IMR-90 (cell line): ENCODE measurements around the gene NEK4. TPM values are rescaled to one million over a fixed set of nuclear protein-coding genes. Genes with fewer than 3 reads are reported as not detected.

Experiments used
- ATAC-seq: fragments of 200-7000 bp; cut with Tn5 transposase; 2 replicates; pipeline ENCODE4 v1.9.1; 2020; ENCODE audit warnings: low read depth, mild to moderate bottlenecking, moderate library complexity
- BruUV-seq: library from RNA; stranded (reverse); fragments of 400-500 nt; replicated peaks from 2 replicates; lab custom pipeline; 2021; lab: Mats Ljungman, UMichigan
- CTCF ChIA-PET: fragments of 300-600 bp; formaldehyde crosslinking; extraction: SDS; loops from one replicate; lab custom pipeline; 2021; ENCODE audit warnings: antibody characterized with exemption; lab: Yijun Ruan, JAX
- POLR2A ChIA-PET: fragments of 300-600 bp; sonication (Branson Sonifier 250); formaldehyde crosslinking; loops from one replicate; lab custom pipeline; 2022; ENCODE audit warnings: antibody characterized with exemption; ENCODE audit not compliant: unreplicated experiment; lab: Charles Lee
- DNase-seq: peaks from one replicate; pipeline ENCODE4 v3.0.0; 2013
- H2AFZ ChIP-seq: replicated peaks from 2 replicates; pipeline ENCODE3; 2013; ENCODE audit warnings: low read length, mild to moderate bottlenecking; ENCODE audit not compliant: poor library complexity
- H2AK5ac ChIP-seq: 2 replicates; pipeline ENCODE4 v1.6.1; 2013; ENCODE audit warnings: low read depth, low read length, inconsistent platforms
- H2AK9ac ChIP-seq: replicated peaks from 2 replicates; pipeline ENCODE3; 2013; ENCODE audit warnings: mild to moderate bottlenecking, low read depth, low read length, moderate library complexity; ENCODE audit not compliant: poor library complexity
- H2BK120ac ChIP-seq: 2 replicates; pipeline ENCODE4 v1.6.1; 2013; ENCODE audit warnings: low read depth, low read length, inconsistent platforms
- H2BK15ac ChIP-seq: 3 replicates; pipeline ENCODE4 v1.6.1; 2013; ENCODE audit warnings: low read depth, low read length, inconsistent platforms
- H2BK20ac ChIP-seq: 2 replicates; pipeline ENCODE4 v1.6.1; 2013; ENCODE audit warnings: low read depth, mild to moderate bottlenecking, inconsistent platforms, low read length, moderate library complexity
- H2BK5ac ChIP-seq: 2 replicates; pipeline ENCODE4 v1.6.1; 2013; ENCODE audit warnings: mild to moderate bottlenecking, low read depth, low read length, inconsistent platforms; ENCODE audit not compliant: poor library complexity, severe bottlenecking
- H3K14ac ChIP-seq: replicated peaks from 2 replicates; pipeline ENCODE4 v1.6.1; 2013; ENCODE audit warnings: low read depth, low read length, inconsistent platforms
- H3K18ac ChIP-seq: 2 replicates; pipeline ENCODE4 v1.6.1; 2013; ENCODE audit warnings: low read depth, low read length, control low read depth
- H3K23ac ChIP-seq: 2 replicates; pipeline ENCODE4 v1.6.1; 2013; ENCODE audit warnings: low read depth, low read length, inconsistent platforms
- H3K27ac ChIP-seq: 2 replicates; pipeline ENCODE4 v1.5.1; 2013; ENCODE audit warnings: mild to moderate bottlenecking, control low read depth, low read length; ENCODE audit not compliant: insufficient read depth
- H3K27me3 ChIP-seq: 2 replicates; pipeline ENCODE4 v1.6.1; 2013; ENCODE audit warnings: low read length; ENCODE audit not compliant: control insufficient read depth, insufficient read depth
- H3K36me3 ChIP-seq: 2 replicates; pipeline ENCODE4 v1.6.1; 2013; ENCODE audit warnings: low read length, mixed read lengths; ENCODE audit not compliant: control insufficient read depth, insufficient read depth
- H3K4ac ChIP-seq: 2 replicates; pipeline ENCODE4 v1.6.1; 2013; ENCODE audit warnings: low read depth, low read length, inconsistent platforms
- H3K4me1 ChIP-seq: 2 replicates; pipeline ENCODE4 v1.6.1; 2013; ENCODE audit warnings: low read length, mixed read lengths; ENCODE audit not compliant: control insufficient read depth, insufficient read depth
- H3K4me2 ChIP-seq: 2 replicates; pipeline ENCODE4 v1.6.1; 2013; ENCODE audit warnings: low read depth, mild to moderate bottlenecking, control low read depth, low read length, moderate library complexity
- H3K4me3 ChIP-seq: 2 replicates; pipeline ENCODE4 v1.5.1; 2013; ENCODE audit warnings: low read depth, mild to moderate bottlenecking, control low read depth, low read length, moderate library complexity; ENCODE audit not compliant: insufficient read depth
- H3K56ac ChIP-seq: 2 replicates; pipeline ENCODE4 v1.6.1; 2013; ENCODE audit warnings: low read length, inconsistent platforms; ENCODE audit not compliant: insufficient read depth; ENCODE audit errors: extremely low read depth
- H3K79me1 ChIP-seq, 2 experiments: 2 replicates each; pipeline ENCODE4 v1.6.1; 2013; ENCODE audit warnings: low read length in 2 of 2, inconsistent platforms in 1 of 2, low read depth in 1 of 2
- H3K9ac ChIP-seq: 2 replicates; pipeline ENCODE4 v1.6.1; 2013; ENCODE audit warnings: low read depth, low read length, control low read depth
- H3K9me1 ChIP-seq: 2 replicates; pipeline ENCODE4 v1.6.1; 2013; ENCODE audit warnings: low read length, inconsistent platforms; ENCODE audit not compliant: insufficient read depth
- H3K9me3 ChIP-seq: 2 replicates; pipeline ENCODE4 v1.6.1; 2013; ENCODE audit warnings: low read length; ENCODE audit not compliant: control insufficient read depth, insufficient read depth
- H4K20me1 ChIP-seq: 2 replicates; pipeline ENCODE4 v1.6.1; 2013; ENCODE audit warnings: low read length, inconsistent platforms; ENCODE audit not compliant: insufficient read depth
- H4K5ac ChIP-seq: 2 replicates; pipeline ENCODE4 v1.6.1; 2013; ENCODE audit warnings: mild to moderate bottlenecking, low read depth, low read length, control low read depth
- H4K8ac ChIP-seq, 2 experiments: 2 replicates each; pipeline ENCODE4 v1.6.1; 2013; ENCODE audit warnings: low read depth in 2 of 2, low read length in 2 of 2, control low read depth in 1 of 2, inconsistent platforms in 1 of 2
- H4K91ac ChIP-seq: 2 replicates; pipeline ENCODE4 v1.6.1; 2013; ENCODE audit warnings: low read depth, low read length, inconsistent platforms; ENCODE audit not compliant: insufficient read depth
- CEBPB ChIP-seq: IDR thresholded peaks from 2 replicates; pipeline ENCODE4 v1.6.1; 2012; ENCODE audit warnings: low read depth, low read length, improper control_type of control experiment
- MAZ ChIP-seq: IDR thresholded peaks from 2 replicates; pipeline ENCODE4 v1.6.1; 2012; ENCODE audit warnings: low read depth, mild to moderate bottlenecking, low read length, improper control_type of control experiment, moderate library complexity, borderline replicate concordance
- WGBS, 2 experiments: methylation state at CpG; one replicate each; pipeline versions ENCODE4 v1.1.5 to v1.1.7; 2013; ENCODE audit warnings: missing lambda C conversion rate in 2 of 2; ENCODE audit not compliant: insufficient read length in 1 of 2; ENCODE audit errors: extremely low coverage in 2 of 2; 5-methylcytosine and 5-hydroxymethylcytosine counted together
- dilution Hi-C: fragments of 300-500 bp; cut with HindIII; formaldehyde crosslinking; loops from one replicate; pipeline ENCODE4 v1.14.3; 2018; ENCODE audit warnings: low sequenced_read_pairs; ENCODE audit not compliant: unreplicated experiment
- in situ Hi-C: fragments of 300-500 bp; cut with MboI; formaldehyde crosslinking; loops from 3 replicates; pipeline ENCODE4 v1.14.3; 2019; ENCODE audit warnings: low sequenced_read_pairs, inconsistent platforms, mixed read lengths
- intact Hi-C: fragments of 100-400 bp; cut with micrococcal nuclease; formaldehyde crosslinking; loops from 2 replicates; pipeline ENCODE4 v1.10.0; 2022
- polyA plus RNA-seq, 3 experiments: library from polyadenylated mRNA; depleted of rRNA; stranded (reverse); fragments of >200 nt; gene quantifications; 2 replicates each; pipeline ENCODE4 v1.2.3, GENCODE V29; 2012; ENCODE audit warnings: low replicate concordance in 1 of 3
- total RNA-seq: library from RNA; depleted of rRNA; stranded (reverse); fragments of >200 nt; gene quantifications from 2 replicates; pipeline ENCODE4 v1.2.3, GENCODE V29; 2012

NEK4 gene
- total and polyA plus RNA-seq, 2 of the 4 experiments (the other 2 are of a cell fraction) = 10.3 to 24.7 TPM

DNA sequence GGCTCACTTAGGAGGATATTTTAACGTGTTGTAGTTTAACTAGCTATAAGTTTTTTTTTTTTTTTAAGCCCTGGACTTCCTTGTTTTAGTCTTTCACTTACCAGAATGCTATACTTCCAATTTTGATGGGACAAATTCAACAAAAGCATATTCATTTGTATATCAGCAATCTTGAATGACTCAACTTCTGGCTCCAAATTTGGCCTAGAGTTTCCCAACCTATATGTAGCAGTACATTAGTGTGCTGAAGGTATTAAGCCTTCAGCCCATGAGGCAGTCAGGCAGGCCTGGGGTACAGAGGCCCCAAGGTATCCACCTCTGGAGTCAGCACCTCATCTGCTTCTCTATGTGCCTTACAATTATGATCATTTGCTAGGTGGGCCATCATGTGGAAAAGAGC lies 90.9 kb downstream of the NEK4 start:
- H3K9me1 ChIP-seq = peaks cover 6% of the 10 kb centered on the region; the same call in 1 of the 2 replicates
- no peak overlapping the region for H4K91ac ChIP-seq
- no TSS peak for BruUV-seq
- DNase-seq (peak; percentile 67), ATAC-seq (no peak)
- peaks cover 23% of the 10 kb centered on the region for H3K36me3 ChIP-seq
- no peak overlapping the region for H3K14ac ChIP-seq
- no peak overlapping the region for H4K8ac ChIP-seq
- in situ Hi-C loops (no loop called here), intact Hi-C loops (loop anchor here (5.0 kb wide), 1 partner anchor 208 kb away; no protein-coding TSS in a partner anchor), dilution Hi-C loops (no loop called here)
- H4K5ac ChIP-seq = no peak overlapping the region
- WGBS, 2 experiments = no CpG with 5 or more reads among the region's 1 CpG
- H3K4me1 ChIP-seq = peaks cover 9% of the 10 kb centered on the region
- POLR2A ChIA-PET = no interaction called here
- H3K27me3 ChIP-seq = no peaks in the 10 kb centered on the region
- H3K9ac ChIP-seq = no peak overlapping the region
- H2BK120ac ChIP-seq = no peak overlapping the region
- no peak overlapping the region for H2BK15ac ChIP-seq
- H2AK5ac ChIP-seq = no peak overlapping the region
- peaks cover 23 to 58% of the 10 kb centered on the region in 2 experiments for H3K79me1 ChIP-seq
- no peak overlapping the region for H3K4me3 ChIP-seq
- no peak overlapping the region for H3K18ac ChIP-seq
- no peak overlapping the region for H2AK9ac ChIP-seq
- peak overlapping the region; percentile 11 for H2BK5ac ChIP-seq
- no peaks in the 10 kb centered on the region for H3K9me3 ChIP-seq
- H3K27ac ChIP-seq = no peak overlapping the region
- H3K23ac ChIP-seq = peak overlapping the region; percentile 4; the same call in 1 of the 2 replicates
- no peak overlapping the region for H3K4ac ChIP-seq
- no peak overlapping the region for H2AFZ ChIP-seq
- H3K56ac ChIP-seq = no peak overlapping the region
- peaks cover 11% of the 10 kb centered on the region; the same call in 1 of the 2 replicates for H4K20me1 ChIP-seq
- H3K4me2 ChIP-seq = no peak overlapping the region
- CTCF ChIA-PET = interaction anchor here (0.7 kb wide), 1 partner anchor 558 kb away, joined by 4 read pairs; no protein-coding TSS in a partner anchor
- 0 out of 2 replicates have a peak overlapping the region, but pooled peaks have one; percentile 16 for H2BK20ac ChIP-seq
- TF ChIP-seq CEBPB (peak; percentile 55; the same call in 1 of the 2 replicates), MAZ (no peak)
